ENCODE data around the gene CDH2. TPM values are rescaled to one million over a fixed set of nuclear protein-coding genes. Genes with fewer than 3 reads are reported as not detected.

CDH2 gene
- polyA plus RNA-seq, 1 donor from 2014 or later = 199 TPM

DNA sequence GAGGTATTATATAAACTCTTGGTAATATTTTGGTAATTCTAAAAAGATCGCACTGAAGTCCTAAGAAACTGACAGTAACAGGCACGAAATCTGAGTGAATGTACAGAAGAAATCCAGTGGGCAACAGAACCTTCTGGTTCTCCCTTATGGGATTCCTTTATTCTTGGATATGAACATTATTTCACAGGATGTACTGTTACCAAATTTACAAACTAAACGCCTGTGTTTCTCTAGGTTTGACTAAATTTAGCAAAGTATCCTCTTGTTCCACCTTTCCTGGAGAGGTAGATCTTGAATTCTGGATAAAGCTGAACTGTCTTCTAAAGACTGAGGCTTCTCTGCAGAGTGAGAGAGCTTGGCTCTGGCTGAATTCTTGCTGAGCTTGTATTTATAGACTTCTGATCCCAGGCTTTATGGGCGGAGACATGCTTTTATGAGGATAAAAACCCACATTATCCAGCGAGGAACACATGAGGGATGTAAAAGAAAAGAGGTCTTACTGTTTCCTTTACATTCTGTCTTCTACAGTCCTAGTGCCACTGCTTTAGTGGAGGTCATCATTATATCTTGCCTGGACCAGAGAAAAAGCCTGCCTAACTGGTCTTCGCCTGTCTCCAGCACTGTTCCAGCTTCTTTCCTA, 220.8 kb downstream of the CDH2 start:
- H3K27me3 ChIP-seq (ENCODE audit: insufficient read depth, low read depth, low read length) = no peaks in the 10 kb centered on the region
- H3K4me3 ChIP-seq (ENCODE audit: low read length) = no peak overlapping the region
- no peak overlapping the region for H3K4me2 ChIP-seq (ENCODE audit: low read length)
- H3K9ac ChIP-seq (ENCODE audit: low read length) = no peak overlapping the region
- no peaks in the 10 kb centered on the region for H3K9me3 ChIP-seq (ENCODE audit: low read length)
- TF ChIP-seq, protein P1, sequence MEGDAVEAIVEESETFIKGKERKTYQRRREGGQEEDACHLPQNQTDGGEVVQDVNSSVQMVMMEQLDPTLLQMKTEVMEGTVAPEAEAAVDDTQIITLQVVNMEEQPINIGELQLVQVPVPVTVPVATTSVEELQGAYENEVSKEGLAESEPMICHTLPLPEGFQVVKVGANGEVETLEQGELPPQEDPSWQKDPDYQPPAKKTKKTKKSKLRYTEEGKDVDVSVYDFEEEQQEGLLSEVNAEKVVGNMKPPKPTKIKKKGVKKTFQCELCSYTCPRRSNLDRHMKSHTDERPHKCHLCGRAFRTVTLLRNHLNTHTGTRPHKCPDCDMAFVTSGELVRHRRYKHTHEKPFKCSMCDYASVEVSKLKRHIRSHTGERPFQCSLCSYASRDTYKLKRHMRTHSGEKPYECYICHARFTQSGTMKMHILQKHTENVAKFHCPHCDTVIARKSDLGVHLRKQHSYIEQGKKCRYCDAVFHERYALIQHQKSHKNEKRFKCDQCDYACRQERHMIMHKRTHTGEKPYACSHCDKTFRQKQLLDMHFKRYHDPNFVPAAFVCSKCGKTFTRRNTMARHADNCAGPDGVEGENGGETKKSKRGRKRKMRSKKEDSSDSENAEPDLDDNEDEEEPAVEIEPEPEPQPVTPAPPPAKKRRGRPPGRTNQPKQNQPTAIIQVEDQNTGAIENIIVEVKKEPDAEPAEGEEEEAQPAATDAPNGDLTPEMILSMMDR (IDR thresholded peaks at IDR 0.05; ENCODE audit: poor library complexity, severe bottlenecking) = no peak
- TF ChIP-seq EP300 (conservative IDR thresholded peaks at IDR 0.05; ENCODE audit: poor library complexity, severe bottlenecking) (no peak), TAF1 (IDR thresholded peaks at IDR 0.05; ENCODE audit: low read depth) (no peak), EZH2 (IDR thresholded peaks at IDR 0.05; ENCODE audit: borderline replicate concordance, insufficient read depth, low read length, poor library complexity, severe bottlenecking) (no peak), RAD21 (conservative IDR thresholded peaks at IDR 0.05) (no peak), SMC3 (conservative IDR thresholded peaks at IDR 0.05; ENCODE audit: poor library complexity) (no peak), MXI1 (conservative IDR thresholded peaks at IDR 0.05; ENCODE audit: poor library complexity, severe bottlenecking) (no peak), POLR2AphosphoS5 (IDR thresholded peaks at IDR 0.05) (no peak)
- TF ChIP-seq, protein P2, sequence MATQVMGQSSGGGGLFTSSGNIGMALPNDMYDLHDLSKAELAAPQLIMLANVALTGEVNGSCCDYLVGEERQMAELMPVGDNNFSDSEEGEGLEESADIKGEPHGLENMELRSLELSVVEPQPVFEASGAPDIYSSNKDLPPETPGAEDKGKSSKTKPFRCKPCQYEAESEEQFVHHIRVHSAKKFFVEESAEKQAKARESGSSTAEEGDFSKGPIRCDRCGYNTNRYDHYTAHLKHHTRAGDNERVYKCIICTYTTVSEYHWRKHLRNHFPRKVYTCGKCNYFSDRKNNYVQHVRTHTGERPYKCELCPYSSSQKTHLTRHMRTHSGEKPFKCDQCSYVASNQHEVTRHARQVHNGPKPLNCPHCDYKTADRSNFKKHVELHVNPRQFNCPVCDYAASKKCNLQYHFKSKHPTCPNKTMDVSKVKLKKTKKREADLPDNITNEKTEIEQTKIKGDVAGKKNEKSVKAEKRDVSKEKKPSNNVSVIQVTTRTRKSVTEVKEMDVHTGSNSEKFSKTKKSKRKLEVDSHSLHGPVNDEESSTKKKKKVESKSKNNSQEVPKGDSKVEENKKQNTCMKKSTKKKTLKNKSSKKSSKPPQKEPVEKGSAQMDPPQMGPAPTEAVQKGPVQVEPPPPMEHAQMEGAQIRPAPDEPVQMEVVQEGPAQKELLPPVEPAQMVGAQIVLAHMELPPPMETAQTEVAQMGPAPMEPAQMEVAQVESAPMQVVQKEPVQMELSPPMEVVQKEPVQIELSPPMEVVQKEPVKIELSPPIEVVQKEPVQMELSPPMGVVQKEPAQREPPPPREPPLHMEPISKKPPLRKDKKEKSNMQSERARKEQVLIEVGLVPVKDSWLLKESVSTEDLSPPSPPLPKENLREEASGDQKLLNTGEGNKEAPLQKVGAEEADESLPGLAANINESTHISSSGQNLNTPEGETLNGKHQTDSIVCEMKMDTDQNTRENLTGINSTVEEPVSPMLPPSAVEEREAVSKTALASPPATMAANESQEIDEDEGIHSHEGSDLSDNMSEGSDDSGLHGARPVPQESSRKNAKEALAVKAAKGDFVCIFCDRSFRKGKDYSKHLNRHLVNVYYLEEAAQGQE (IDR thresholded peaks at IDR 0.05; ENCODE audit: borderline replicate concordance) = no peak
- peaks cover 17% of the 10 kb centered on the region for H3K36me3 ChIP-seq (ENCODE audit: insufficient read depth, low read length)
- H3K9me2 ChIP-seq (ENCODE audit: insufficient read depth, low read length) = no peaks in the 10 kb centered on the region
- H3K79me2 ChIP-seq (replicated peaks; ENCODE audit: insufficient read depth, low read length) = peaks cover 17% of the 10 kb centered on the region
- no peaks in the 10 kb centered on the region for H3F3A ChIP-seq (ENCODE audit: insufficient read depth, low read length, poor library complexity, severe bottlenecking)
- no peaks in the 10 kb centered on the region for H4K20me1 ChIP-seq (ENCODE audit: insufficient read depth)
- no peak overlapping the region for H2AFZ ChIP-seq (ENCODE audit: low read depth, low read length)
- no peak overlapping the region for H3K27ac ChIP-seq (ENCODE audit: low read length)

DNA sequence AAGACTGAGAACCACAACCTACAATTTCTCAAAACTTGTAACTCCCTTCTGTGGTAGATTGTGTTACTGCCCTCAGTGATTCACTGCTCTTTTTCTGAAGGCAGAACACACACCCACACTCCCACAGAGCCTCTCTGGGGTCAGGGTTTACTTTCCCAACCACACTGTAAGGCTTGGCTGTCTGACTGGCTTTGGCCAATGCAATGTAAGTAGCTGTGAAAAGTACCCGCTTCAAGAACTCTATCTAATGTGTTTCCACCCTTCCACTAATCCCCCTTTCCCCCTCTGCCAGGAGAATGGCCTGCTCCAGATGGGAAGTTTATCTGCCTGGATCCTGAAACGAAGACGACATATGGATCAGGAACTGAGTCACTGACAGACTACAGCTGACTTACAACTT, 222.7 kb downstream of the CDH2 start:
- Histone ChIP-seq H3K27ac (ENCODE audit: low read length) (no peak overlapping the region), H3K27me3 (ENCODE audit: insufficient read depth, low read depth, low read length) (no peaks in the 10 kb centered on the region), H3K9me3 (ENCODE audit: low read length) (no peaks in the 10 kb centered on the region), H3K9me2 (ENCODE audit: insufficient read depth, low read length) (no peaks in the 10 kb centered on the region), H2AFZ (ENCODE audit: low read depth, low read length) (no peak overlapping the region), H3K36me3 (ENCODE audit: insufficient read depth, low read length) (peaks cover 11% of the 10 kb centered on the region), H3K4me3 (ENCODE audit: low read length) (no peak overlapping the region), H3K4me2 (ENCODE audit: low read length) (no peak overlapping the region), H3K79me2 (replicated peaks; ENCODE audit: insufficient read depth, low read length) (peaks cover 20% of the 10 kb centered on the region), H4K20me1 (ENCODE audit: insufficient read depth) (no peaks in the 10 kb centered on the region), H3K9ac (ENCODE audit: low read length) (no peak overlapping the region), H3F3A (ENCODE audit: insufficient read depth, low read length, poor library complexity, severe bottlenecking) (no peaks in the 10 kb centered on the region)
- no peak for TF ChIP-seq MXI1 (conservative IDR thresholded peaks at IDR 0.05; ENCODE audit: poor library complexity, severe bottlenecking)
- TF ChIP-seq SMC3 (conservative IDR thresholded peaks at IDR 0.05; ENCODE audit: poor library complexity) = no peak
- no peak for TF ChIP-seq POLR2AphosphoS5 (IDR thresholded peaks at IDR 0.05)
